ENCODE data around the gene MEIOB.

Gene MEIOB

DNA sequence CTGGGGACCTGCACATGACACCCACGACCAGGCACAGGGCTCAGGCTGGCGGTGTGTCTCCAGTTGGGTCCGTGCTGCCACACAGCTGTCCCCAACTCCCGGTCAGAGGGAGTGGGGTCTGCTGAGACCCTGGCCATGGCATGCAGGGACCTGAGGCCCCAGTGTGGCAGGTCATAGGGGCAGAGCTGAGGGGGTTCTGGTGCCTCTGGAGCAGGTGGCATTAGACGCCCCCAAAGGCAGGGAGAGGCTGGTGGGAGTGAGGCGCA is 85.0 kb downstream of the MEIOB start:
- no peak for DNase-seq (ENCODE audit: low read depth)

DNA sequence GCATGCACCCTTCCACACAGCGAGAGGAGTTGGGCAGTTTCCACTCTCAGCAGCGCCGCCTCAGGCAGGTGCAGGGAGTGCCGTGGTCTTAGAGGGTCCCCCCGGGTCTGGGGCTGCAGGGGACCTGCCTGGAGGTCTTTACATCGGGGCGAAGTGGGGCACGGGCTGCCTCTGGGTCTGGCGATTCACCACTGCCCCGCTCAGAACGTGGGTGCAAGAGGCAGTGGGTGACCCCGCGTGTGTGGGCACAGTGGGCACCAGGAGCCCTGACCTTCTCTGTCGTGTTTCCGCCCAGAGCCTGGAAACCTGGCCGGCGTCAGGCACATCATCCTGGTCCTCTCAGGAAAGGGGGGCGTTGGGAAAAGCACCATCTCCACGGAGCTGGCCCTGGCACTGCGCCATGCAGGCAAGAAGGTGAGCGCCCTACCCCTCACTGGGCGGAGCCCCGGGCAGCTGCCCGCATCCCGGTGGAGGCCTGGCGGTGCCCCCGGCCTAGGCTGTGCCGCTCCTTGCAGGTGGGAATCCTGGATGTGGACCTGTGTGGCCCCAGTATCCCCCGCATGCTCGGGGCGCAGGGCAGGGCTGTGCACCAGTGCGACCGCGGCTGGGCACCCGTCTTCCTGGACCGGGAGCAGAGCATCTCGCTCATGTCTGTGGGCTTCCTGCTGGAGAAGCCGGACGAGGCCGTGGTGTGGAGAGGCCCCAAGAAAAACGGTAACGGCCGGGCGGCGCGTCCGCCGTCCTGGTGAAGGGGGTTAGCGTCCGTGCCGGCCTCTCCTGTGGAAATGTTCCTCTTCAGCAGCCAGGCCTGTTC is 85.5 kb downstream of the MEIOB start:
- DNase-seq (ENCODE audit: low read depth), result no peak

DNA sequence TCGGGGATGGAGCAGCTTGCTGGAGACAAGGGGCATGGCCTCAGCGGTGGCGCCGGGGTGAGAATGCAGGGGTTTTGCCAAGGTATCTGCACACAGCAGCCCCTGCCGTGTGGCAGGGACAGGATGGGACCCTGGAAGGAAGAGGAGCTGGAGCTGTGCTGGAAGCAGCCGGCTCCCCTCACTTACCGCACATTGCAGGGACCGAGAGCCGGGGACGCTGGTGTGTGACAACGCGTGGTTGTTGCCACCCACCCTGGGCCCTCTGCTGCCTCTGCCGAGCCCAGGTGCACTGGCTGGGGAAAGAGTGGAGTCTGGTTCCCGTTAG is 86.2 kb downstream of the MEIOB start:
- no peak for DNase-seq (ENCODE audit: low read depth)

DNA sequence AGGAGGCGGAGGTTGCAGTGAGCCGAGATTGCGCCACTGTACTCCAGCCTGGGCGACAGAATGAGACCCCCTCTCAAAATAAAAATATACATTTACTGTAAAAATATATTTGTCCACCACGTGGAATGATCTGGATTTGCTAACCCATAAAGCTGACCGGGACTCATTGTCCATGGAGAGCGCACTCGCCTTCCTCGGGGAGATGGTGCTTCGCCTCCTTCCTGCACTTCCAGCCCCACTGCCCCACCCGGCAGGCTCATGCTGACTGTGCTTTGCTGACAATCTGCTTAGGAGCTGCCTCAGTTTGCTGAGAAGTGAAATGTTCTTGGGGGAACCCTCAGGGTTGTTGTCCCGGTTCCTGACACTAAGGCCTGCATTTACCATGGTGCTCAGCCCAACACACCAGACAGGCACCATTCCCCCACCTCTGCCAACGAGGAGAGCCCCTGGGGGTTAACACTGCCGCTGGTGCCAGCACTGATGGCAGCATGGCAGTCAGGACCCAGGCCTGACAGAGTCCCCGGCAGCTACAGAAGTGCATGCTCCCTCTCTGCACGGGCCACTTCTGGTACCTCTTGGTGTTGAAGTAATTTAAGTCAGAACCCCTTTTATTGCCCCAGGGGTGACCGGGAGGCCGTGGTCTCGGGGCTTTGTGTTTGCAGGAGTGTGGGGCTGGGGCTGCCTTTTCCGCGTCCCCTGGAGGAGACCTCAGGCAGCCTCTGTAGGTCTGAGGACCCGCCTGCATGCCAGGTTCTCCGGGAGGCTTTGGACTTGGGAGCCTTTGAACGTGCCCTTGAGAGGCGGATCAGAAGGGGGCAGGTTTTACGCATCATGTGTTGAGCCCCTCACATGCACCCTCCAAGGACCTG is 86.8 kb downstream of the MEIOB start:
- no peak for DNase-seq (ENCODE audit: low read depth)

Data from stimulated activated CD8-positive, alpha-beta memory T cell treated with anti-CD3 and anti-CD28 coated beads, Interleukin-15, amount 100 ng/mL, for 24 hours (primary cell).